ENCODE measurements around the gene SERPINI1. TPM values are rescaled to one million over a fixed set of nuclear protein-coding genes. Genes with fewer than 3 reads are reported as not detected.

The SERPINI1 gene
- total RNA-seq, 1 experiment from 2014 or later: 6.4 TPM

DNA sequence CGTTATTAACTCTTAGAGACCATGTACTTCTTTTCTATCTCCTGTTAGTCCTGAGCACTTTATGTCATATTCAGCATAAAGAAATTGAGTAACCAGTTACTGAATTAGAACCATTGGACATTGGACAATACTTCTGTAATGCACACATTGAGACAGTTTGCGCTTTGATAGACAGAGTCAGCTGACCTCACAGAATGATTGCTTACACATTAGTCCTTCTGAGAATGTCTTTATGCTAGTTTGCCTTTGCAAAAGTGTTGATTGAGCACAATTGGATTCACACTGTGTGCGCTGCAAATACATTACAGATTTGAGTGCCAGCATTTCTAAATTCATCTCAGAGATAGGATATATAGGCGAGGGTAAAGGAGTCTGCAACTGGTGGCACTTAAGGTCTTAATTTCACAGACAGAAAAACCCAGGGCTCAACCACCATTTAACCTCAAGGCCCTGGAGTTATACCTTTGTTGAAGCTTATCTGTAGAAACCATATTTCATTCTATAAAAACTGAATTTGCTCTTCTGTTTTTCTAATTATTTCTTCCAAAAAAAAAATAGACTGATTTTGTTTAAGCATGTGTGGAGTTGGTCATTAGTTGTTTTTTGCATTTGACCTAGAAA, 3.8 kb downstream of the SERPINI1 start:
- no peak for ATAC-seq
- Mint-ChIP-seq H3K27me3 (ENCODE audit: low read depth) (no peaks in the 10 kb centered on the region), H3K4me1 (peaks cover 23% of the 10 kb centered on the region), H3K4me3 (no peak overlapping the region), H3K36me3 (no peaks in the 10 kb centered on the region), H3K27ac (no peak overlapping the region), H3K9me3 (no peaks in the 10 kb centered on the region)
- DNase-seq (ENCODE audit: low spot score): no peak
- ChIA-PET CTCF (interaction anchor here (2.5 kb wide), 1 partner anchor 359 kb away, joined by 33 read pairs; the partner anchor contains the start of gene ZBBX), POLR2A (no interaction called here)
- TF ChIP-seq RELA (CRISPR knock-in tag; IDR thresholded peaks at IDR 0.05; ENCODE audit: borderline replicate concordance) (no peak), ZBTB43 (CRISPR knock-in tag; IDR thresholded peaks at IDR 0.05) (no peak), TCF7 (CRISPR knock-in tag; IDR thresholded peaks at IDR 0.05; ENCODE audit: low read depth) (no peak), ATF1 (CRISPR knock-in tag; IDR thresholded peaks at IDR 0.05) (no peak), RORB (CRISPR knock-in tag; IDR thresholded peaks at IDR 0.05) (no peak), TEAD4 (CRISPR knock-in tag; IDR thresholded peaks at IDR 0.05) (no peak), ELF4 (CRISPR knock-in tag; IDR thresholded peaks at IDR 0.05; ENCODE audit: low read depth) (no peak), ZNF232 (CRISPR knock-in tag; IDR thresholded peaks at IDR 0.05) (no peak)
- TF ChIP-seq, protein P1, sequence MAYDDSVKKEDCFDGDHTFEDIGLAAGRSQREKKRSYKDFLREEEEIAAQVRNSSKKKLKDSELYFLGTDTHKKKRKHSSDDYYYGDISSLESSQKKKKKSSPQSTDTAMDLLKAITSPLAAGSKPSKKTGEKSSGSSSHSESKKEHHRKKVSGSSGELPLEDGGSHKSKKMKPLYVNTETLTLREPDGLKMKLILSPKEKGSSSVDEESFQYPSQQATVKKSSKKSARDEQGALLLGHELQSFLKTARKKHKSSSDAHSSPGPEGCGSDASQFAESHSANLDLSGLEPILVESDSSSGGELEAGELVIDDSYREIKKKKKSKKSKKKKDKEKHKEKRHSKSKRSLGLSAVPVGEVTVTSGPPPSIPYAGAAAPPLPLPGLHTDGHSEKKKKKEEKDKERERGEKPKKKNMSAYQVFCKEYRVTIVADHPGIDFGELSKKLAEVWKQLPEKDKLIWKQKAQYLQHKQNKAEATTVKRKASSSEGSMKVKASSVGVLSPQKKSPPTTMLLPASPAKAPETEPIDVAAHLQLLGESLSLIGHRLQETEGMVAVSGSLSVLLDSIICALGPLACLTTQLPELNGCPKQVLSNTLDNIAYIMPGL (CRISPR knock-in tag; IDR thresholded peaks at IDR 0.05): no peak

- Mint-ChIP-seq H3K36me3 (no peaks in the 10 kb centered on the region), H3K4me3 (no peak overlapping the region), H3K27ac (no peak overlapping the region), H3K27me3 (ENCODE audit: low read depth) (no peaks in the 10 kb centered on the region), H3K9me3 (no peaks in the 10 kb centered on the region), H3K4me1 (peaks cover 23% of the 10 kb centered on the region)
- CTCF ChIA-PET: interaction anchor here (0.5 to 2.5 kb wide), 20 partner anchors 9 to 361 kb away, joined by 3 to 33 read pairs (median 4); partner anchors contain the start of gene ZBBX
- POLR2A ChIA-PET: interaction anchor here (1.5 kb wide), 1 partner anchor 361 kb away, joined by 4 read pairs; the partner anchor contains the start of gene ZBBX
- DNase-seq (ENCODE audit: low spot score) (peak; percentile 49), ATAC-seq (peak; percentile 100)
- TF ChIP-seq SOX15 (CRISPR knock-in tag; IDR thresholded peaks at IDR 0.05): no peak
- no peak for TF ChIP-seq IRF1 (CRISPR knock-in tag; IDR thresholded peaks at IDR 0.05)
- TF ChIP-seq, protein P2, sequence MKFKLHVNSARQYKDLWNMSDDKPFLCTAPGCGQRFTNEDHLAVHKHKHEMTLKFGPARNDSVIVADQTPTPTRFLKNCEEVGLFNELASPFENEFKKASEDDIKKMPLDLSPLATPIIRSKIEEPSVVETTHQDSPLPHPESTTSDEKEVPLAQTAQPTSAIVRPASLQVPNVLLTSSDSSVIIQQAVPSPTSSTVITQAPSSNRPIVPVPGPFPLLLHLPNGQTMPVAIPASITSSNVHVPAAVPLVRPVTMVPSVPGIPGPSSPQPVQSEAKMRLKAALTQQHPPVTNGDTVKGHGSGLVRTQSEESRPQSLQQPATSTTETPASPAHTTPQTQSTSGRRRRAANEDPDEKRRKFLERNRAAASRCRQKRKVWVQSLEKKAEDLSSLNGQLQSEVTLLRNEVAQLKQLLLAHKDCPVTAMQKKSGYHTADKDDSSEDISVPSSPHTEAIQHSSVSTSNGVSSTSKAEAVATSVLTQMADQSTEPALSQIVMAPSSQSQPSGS (CRISPR knock-in tag; IDR thresholded peaks at IDR 0.05; ENCODE audit: borderline replicate concordance, low read depth): no peak
These were observed 5.6 kb downstream of the SERPINI1 start for GRCh38 chr3:167740961-167741587.

DNA sequence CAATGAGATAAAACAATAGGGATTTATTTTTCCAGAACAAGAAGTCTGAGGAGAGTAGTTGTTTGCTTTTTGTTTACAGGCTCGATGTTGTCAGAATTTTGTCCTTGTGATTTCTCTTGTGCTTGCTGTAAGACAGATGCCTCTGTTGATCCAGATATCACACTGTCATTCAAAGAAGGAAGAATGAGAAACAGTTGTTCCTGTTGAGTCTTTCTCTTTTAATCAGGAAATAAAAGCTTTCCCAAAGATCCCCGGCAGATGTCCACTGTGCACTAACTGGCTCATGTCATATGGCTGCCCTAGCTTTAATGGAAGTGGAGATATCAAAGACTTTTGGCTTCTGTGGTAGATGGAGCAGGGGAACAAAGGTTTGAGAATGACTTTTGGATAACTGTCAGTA, 6.8 kb downstream of the SERPINI1 start:
- CTCF ChIA-PET: interaction anchor here (0.7 kb wide), 1 partner anchor 362 kb away, joined by 3 read pairs; the partner anchor contains the start of gene ZBBX
- TF ChIP-seq ZNF423 (CRISPR knock-in tag; IDR thresholded peaks at IDR 0.05) (no peak), OVOL2 (CRISPR knock-in tag; IDR thresholded peaks at IDR 0.05; ENCODE audit: borderline replicate concordance) (no peak), E2F4 (CRISPR knock-in tag; IDR thresholded peaks at IDR 0.05; ENCODE audit: borderline replicate concordance, low read depth) (no peak), SMAD3 (CRISPR knock-in tag; IDR thresholded peaks at IDR 0.05; ENCODE audit: borderline replicate concordance) (no peak), ZNF232 (CRISPR knock-in tag; IDR thresholded peaks at IDR 0.05) (no peak), GTF2I (CRISPR knock-in tag; conservative IDR thresholded peaks at IDR 0.05) (no peak), NR3C1 (CRISPR knock-in tag; conservative IDR thresholded peaks at IDR 0.05; ENCODE audit: low read depth) (no peak), ZNF219 (CRISPR knock-in tag; IDR thresholded peaks at IDR 0.05; ENCODE audit: borderline replicate concordance) (no peak), NR2C2 (CRISPR knock-in tag; IDR thresholded peaks at IDR 0.05) (no peak)
- TF ChIP-seq, protein P3, sequence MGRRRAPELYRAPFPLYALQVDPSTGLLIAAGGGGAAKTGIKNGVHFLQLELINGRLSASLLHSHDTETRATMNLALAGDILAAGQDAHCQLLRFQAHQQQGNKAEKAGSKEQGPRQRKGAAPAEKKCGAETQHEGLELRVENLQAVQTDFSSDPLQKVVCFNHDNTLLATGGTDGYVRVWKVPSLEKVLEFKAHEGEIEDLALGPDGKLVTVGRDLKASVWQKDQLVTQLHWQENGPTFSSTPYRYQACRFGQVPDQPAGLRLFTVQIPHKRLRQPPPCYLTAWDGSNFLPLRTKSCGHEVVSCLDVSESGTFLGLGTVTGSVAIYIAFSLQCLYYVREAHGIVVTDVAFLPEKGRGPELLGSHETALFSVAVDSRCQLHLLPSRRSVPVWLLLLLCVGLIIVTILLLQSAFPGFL (CRISPR knock-in tag; IDR thresholded peaks at IDR 0.05; ENCODE audit: borderline replicate concordance): no peak

More for the DNA sequence above, 6.8 kb downstream of the SERPINI1 start:
- DNase-seq (ENCODE audit: low spot score) (no peak), ATAC-seq (no peak)
- POLR2A ChIA-PET: no interaction called here
- H3K4me1 Mint-ChIP-seq: peaks cover 12% of the 10 kb centered on the region
- no peaks in the 10 kb centered on the region for H3K9me3 Mint-ChIP-seq
- no peaks in the 10 kb centered on the region for H3K36me3 Mint-ChIP-seq
- H3K27ac Mint-ChIP-seq: no peak overlapping the region; the same call in 1 of the 2 replicates
- no peaks in the 10 kb centered on the region for H3K27me3 Mint-ChIP-seq (ENCODE audit: low read depth)
- H3K4me3 Mint-ChIP-seq: no peak overlapping the region
